ENCODE results near the gene TIAM1.

Gene TIAM1

DNA sequence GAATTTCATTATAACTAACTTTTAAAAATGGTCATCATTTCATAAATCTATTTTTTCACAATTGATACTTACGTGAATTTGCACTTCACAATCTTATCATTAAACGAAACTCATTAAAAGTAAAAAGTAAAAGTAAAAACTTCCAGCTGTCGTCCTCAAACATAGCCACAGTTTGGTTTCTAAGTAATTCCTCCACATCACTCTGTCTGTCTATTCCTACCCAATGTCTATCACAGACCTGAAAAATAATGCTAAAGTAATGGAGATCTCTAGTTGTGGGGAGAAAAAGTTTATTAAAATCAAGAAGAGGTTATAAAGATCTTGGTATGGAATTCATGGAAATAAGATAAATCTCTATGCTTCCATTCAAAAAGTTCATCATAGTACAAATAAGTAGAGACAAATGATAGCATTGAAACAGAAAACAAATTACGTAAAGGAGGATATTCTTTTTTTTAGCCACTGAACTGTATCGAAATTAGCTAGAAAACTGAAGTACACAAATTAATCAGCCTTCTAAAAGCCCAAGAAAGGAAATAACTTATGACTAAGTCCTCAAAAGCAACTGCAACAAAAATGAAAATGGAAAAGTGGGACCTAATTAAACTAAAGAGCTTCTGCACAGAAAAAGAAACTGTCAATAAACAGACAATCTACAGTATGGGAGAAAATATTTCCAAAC, 148.6 kb downstream of the TIAM1 start:
- no peaks in the 10 kb centered on the region; the same call in 1 of the 2 replicates for H3K9me3 ChIP-seq
- H3K4me3 ChIP-seq (ENCODE audit: low read depth, low read length) = no peak overlapping the region
- H3K36me3 ChIP-seq = no peaks in the 10 kb centered on the region
- H3K4me1 ChIP-seq = no peaks in the 10 kb centered on the region
- no peaks in the 10 kb centered on the region for H3K27me3 ChIP-seq
- TF ChIP-seq, protein P1, sequence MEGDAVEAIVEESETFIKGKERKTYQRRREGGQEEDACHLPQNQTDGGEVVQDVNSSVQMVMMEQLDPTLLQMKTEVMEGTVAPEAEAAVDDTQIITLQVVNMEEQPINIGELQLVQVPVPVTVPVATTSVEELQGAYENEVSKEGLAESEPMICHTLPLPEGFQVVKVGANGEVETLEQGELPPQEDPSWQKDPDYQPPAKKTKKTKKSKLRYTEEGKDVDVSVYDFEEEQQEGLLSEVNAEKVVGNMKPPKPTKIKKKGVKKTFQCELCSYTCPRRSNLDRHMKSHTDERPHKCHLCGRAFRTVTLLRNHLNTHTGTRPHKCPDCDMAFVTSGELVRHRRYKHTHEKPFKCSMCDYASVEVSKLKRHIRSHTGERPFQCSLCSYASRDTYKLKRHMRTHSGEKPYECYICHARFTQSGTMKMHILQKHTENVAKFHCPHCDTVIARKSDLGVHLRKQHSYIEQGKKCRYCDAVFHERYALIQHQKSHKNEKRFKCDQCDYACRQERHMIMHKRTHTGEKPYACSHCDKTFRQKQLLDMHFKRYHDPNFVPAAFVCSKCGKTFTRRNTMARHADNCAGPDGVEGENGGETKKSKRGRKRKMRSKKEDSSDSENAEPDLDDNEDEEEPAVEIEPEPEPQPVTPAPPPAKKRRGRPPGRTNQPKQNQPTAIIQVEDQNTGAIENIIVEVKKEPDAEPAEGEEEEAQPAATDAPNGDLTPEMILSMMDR (IDR thresholded peaks at IDR 0.05; ENCODE audit: low read depth, low read length) = no peak
- no peak for DNase-seq

DNA sequence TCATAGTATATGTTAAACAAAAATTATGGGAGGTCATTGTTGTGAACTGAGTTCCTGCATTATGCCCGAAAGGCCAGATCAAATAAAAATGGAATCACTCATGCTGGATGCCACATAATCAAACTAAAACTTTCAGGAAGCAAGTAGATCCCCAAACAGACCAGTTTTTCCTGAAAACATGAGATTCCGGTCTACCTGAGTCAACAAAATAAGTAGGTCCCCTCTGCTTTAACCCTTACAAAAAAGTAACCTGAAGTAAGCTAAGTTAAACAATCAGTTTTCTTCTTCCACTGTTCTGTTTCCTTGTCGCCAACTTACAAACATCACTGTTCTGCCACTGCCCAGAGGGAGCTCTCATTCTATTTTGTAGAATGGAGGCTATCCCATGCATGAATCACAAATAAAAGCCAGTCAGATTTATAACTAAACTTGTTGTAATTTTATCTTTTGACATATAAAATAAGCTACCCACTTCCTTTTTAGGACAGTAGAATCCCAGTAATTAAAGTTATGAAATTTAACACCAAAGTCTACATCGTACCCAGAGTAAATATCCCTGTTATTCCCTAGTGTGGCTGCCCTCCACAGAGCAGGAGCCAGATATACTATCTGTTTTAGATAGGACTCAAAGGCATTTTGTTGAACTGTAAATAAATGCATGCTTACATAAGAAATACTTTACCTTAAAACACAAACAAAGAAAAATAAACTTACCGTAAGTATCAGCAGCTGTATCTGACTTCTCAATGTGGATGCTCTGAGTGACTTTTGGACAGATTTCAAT, 149.4 kb downstream of the TIAM1 start:
- Histone ChIP-seq H3K9me3 (no peaks in the 10 kb centered on the region; the same call in 1 of the 2 replicates), H3K27me3 (no peaks in the 10 kb centered on the region), H3K4me3 (ENCODE audit: low read depth, low read length) (no peak overlapping the region), H3K36me3 (no peaks in the 10 kb centered on the region), H3K4me1 (no peaks in the 10 kb centered on the region)
- TF ChIP-seq, protein P1 (IDR thresholded peaks at IDR 0.05; ENCODE audit: low read depth, low read length) = no peak
- DNase-seq = no peak

DNA sequence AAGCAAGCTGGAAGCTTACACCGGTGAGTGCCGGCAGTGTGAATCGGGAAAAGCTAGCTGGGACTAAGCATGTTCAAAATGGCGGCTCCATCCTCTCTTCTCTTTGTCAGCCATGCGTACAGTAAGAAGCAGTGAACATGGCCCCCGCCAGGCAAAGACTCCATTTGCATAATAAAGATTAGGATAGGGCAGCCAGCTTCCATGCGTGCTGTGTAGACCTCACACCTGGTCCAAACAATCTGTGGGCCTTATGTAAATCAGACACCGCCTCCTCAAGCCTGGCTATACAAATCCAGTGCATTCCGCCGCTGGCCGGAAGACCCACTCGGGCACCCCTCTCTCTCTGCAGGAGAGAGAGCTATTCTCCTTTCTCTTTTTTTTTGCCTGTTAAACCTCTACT, 150.3 kb downstream of the TIAM1 start:
- H3K4me3 ChIP-seq (ENCODE audit: low read depth, low read length) = no peak overlapping the region
- H3K9me3 ChIP-seq = no peaks in the 10 kb centered on the region; the same call in 1 of the 2 replicates
- TF ChIP-seq, protein P1 (IDR thresholded peaks at IDR 0.05; ENCODE audit: low read depth, low read length) = no peak
- H3K27me3 ChIP-seq = no peaks in the 10 kb centered on the region
- H3K36me3 ChIP-seq = no peaks in the 10 kb centered on the region
- DNase-seq = no peak
- no peaks in the 10 kb centered on the region for H3K4me1 ChIP-seq

DNA sequence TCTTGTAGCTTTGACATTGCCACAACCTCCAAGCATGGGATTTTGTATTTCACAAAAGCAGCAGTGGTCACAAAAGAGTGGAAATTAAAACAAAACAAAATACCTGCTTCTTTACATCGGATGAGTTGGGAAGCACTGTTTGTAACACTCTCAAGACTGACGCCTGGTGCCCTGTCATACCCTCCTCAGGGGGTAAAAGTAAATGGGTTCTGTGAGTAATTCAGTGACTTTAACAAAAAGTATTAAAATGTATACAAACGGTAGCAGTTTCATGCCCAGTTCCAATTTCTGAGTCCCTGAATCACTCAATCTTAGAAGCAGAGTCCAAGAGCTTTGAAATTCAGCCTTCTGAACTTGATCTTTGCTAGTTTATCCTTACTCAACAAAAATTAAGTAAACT, 152.5 kb downstream of the TIAM1 start:
- Histone ChIP-seq H3K36me3 (no peaks in the 10 kb centered on the region), H3K4me1 (no peaks in the 10 kb centered on the region), H3K4me3 (ENCODE audit: low read depth, low read length) (no peak overlapping the region), H3K27me3 (no peaks in the 10 kb centered on the region), H3K9me3 (no peaks in the 10 kb centered on the region; the same call in 1 of the 2 replicates)
- TF ChIP-seq, protein P1 (IDR thresholded peaks at IDR 0.05; ENCODE audit: low read depth, low read length) = no peak
- no peak for DNase-seq

DNA sequence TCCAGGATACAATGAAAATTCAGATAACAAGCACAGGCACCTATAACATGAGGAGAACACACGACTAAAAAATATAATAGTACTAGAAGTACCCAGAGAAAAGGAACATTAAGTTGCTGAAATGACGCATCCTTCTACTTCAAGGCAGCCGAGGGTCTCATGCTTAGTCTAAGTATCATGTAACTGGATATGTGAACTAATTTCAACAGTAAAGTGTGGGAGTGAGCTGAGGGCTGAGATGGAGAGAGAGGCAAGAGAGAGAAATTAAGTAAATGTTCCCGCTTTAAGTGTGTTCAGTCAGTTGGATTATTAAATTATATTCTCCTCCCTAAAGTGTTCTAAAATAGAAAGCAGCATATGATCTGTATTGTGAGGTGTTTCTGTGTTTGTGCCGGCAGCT, 153.5 kb downstream of the TIAM1 start:
- no peak overlapping the region for H3K4me3 ChIP-seq (ENCODE audit: low read depth, low read length)
- no peak for DNase-seq
- peaks cover 3% of the 10 kb centered on the region; the same call in 1 of the 2 replicates for H3K4me1 ChIP-seq
- no peaks in the 10 kb centered on the region for H3K9me3 ChIP-seq
- H3K27me3 ChIP-seq = no peaks in the 10 kb centered on the region
- TF ChIP-seq, protein P1 (IDR thresholded peaks at IDR 0.05; ENCODE audit: low read depth, low read length) = no peak
- H3K36me3 ChIP-seq = no peaks in the 10 kb centered on the region

DNA sequence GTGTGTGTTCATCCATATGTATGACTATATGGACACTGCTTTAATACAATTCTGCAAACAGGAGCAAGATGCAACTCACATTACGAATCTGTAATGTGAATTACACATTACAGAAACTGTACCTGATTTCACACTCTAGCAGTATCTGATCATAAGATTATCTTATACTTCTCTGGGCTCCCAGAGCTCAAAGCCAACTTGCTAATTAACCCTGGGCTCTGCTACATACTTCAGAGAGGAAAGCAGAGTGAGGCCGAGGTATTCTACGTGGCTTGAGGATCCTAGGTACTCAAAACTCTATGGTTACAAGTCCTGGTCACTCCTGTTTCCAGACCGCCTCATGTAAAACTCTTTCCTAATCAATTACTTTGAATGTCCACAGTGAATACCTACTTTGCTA, 156.6 kb downstream of the TIAM1 start:
- no peak for DNase-seq
- TF ChIP-seq, protein P1 (IDR thresholded peaks at IDR 0.05; ENCODE audit: low read depth, low read length) = no peak
- Histone ChIP-seq H3K4me1 (peaks cover 6% of the 10 kb centered on the region; the same call in 1 of the 2 replicates), H3K9me3 (no peaks in the 10 kb centered on the region), H3K27me3 (no peaks in the 10 kb centered on the region), H3K4me3 (ENCODE audit: low read depth, low read length) (no peak overlapping the region), H3K36me3 (no peaks in the 10 kb centered on the region)

All from BE2C (cell line).